ENCODE data around the gene DSP.

GRCh38 chr6:7496266-7496875 lies 45.1 kb upstream of the DSP start:
- TF ChIP-seq, protein P1, sequence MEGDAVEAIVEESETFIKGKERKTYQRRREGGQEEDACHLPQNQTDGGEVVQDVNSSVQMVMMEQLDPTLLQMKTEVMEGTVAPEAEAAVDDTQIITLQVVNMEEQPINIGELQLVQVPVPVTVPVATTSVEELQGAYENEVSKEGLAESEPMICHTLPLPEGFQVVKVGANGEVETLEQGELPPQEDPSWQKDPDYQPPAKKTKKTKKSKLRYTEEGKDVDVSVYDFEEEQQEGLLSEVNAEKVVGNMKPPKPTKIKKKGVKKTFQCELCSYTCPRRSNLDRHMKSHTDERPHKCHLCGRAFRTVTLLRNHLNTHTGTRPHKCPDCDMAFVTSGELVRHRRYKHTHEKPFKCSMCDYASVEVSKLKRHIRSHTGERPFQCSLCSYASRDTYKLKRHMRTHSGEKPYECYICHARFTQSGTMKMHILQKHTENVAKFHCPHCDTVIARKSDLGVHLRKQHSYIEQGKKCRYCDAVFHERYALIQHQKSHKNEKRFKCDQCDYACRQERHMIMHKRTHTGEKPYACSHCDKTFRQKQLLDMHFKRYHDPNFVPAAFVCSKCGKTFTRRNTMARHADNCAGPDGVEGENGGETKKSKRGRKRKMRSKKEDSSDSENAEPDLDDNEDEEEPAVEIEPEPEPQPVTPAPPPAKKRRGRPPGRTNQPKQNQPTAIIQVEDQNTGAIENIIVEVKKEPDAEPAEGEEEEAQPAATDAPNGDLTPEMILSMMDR (conservative IDR thresholded peaks at IDR 0.05; ENCODE audit: low read length), result no peak
- TF ChIP-seq EZH2phosphoT487 (IDR thresholded peaks at IDR 0.05; ENCODE audit: borderline replicate concordance, low read depth, low read length), result no peak

All from OCI-LY7 (cell line).